ENCODE data around the gene ABCA3. TPM values are rescaled to one million over a fixed set of nuclear protein-coding genes. Genes with fewer than 3 reads are reported as not detected.

The ABCA3 gene
- total and polyA plus RNA-seq, 2 of the 8 experiments (the other 6 are each of a cell fraction or from before 2014, with no cell fraction given) = 5.7 to 7.9 TPM

DNA sequence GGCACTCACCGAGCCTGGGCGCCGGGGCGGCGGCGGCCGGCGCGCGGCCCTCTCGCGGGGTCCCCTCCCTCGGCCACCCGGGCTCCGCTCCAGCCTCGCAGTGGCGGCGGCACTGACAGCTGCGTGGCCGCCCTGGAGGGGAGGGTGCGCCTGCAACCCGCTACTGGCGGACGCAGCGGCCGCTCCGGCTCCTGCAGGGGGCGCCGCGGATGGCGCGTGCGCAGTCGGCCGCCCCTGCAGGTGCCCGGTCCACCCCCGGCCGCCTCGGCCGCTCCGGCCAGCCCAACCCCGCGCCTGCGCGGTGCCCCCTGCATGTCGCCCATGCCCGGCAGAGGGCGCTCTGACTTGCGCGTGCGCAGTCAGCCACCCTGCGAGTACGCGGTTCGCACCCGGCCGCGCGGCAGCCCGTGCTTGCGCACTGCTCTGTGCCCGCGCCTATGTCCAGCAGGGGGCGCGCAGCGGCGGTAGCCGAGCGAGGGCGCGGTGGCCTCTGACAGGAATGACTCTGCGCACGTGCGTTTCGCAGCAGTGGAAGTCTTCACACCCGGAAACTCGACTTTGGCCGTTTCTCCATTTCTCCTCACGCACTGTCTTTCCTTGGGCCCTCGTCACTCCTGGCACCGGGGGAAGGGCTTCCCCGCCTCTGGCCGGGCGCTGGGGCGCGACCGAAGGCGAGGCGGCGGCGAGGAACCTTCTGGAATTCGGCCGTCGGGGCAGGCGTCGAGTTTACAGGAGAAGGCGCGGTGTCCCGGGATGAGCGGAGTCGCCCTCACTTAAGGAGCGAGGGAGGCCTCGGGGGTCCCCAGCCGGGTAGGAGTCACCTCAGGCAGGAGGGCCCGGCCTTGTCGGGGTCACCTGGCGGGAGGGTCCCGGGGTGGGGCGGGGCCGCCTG lies at the start of gene ABCA3 (continued):
- TF ChIP-seq, protein P1, sequence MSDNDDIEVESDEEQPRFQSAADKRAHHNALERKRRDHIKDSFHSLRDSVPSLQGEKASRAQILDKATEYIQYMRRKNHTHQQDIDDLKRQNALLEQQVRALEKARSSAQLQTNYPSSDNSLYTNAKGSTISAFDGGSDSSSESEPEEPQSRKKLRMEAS (IDR thresholded peaks at IDR 0.05) = peak; percentile 100
- TF ChIP-seq CBX5 (IDR thresholded peaks at IDR 0.05; ENCODE audit: low read depth, low read length) (no peak), EP300 (IDR thresholded peaks at IDR 0.05; ENCODE audit: borderline replicate concordance in 1 of 2, low read depth in 2 of 2, low read length in 2 of 2) (peak in 1 of 2 experiments; percentile 41; a peak in 1 of 3 replicates), KDM4A (IDR thresholded peaks at IDR 0.05; ENCODE audit: low read depth, low read length, severe bottlenecking) (peak; percentile 55), POLR2AphosphoS5 (IDR thresholded peaks at IDR 0.05; ENCODE audit: low read depth, low read length) (no peak), GTF2F1 (IDR thresholded peaks at IDR 0.05; ENCODE audit: borderline replicate concordance, low read depth, low read length) (0 out of 2 replicates have a peak, but pooled peaks have one; percentile 14), HDAC2 (IDR thresholded peaks at IDR 0.05; ENCODE audit: borderline replicate concordance in 1 of 2, low read depth in 2 of 2, low read length in 2 of 2) (peak in 1 of 2 experiments; percentile 94; a peak in 2 of 4 replicates), SIX5 (IDR thresholded peaks at IDR 0.05; ENCODE audit: low read depth, low read length) (no peak), BRCA1 (IDR thresholded peaks at IDR 0.05; ENCODE audit: low read depth, low read length) (no peak), SRF (IDR thresholded peaks at IDR 0.05; ENCODE audit: low read depth, low read length) (peak; percentile 27; the same call in 1 of the 2 replicates), TEAD4 (IDR thresholded peaks at IDR 0.05; ENCODE audit: low read depth, low read length) (peak; percentile 79; the same call in 1 of the 2 replicates), JUN (IDR thresholded peaks at IDR 0.05; ENCODE audit: low read depth, low read length) (no peak), ZNF274 (IDR thresholded peaks at IDR 0.05; ENCODE audit: borderline replicate concordance, extremely low read depth, low read length) (no peak), SP1 (IDR thresholded peaks at IDR 0.05; ENCODE audit: low read depth, low read length) (0 out of 2 replicates have a peak, but pooled peaks have one; percentile 10)
- TF ChIP-seq, protein P2, sequence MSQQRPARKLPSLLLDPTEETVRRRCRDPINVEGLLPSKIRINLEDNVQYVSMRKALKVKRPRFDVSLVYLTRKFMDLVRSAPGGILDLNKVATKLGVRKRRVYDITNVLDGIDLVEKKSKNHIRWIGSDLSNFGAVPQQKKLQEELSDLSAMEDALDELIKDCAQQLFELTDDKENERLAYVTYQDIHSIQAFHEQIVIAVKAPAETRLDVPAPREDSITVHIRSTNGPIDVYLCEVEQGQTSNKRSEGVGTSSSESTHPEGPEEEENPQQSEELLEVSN (IDR thresholded peaks at IDR 0.05) = peak; percentile 100
- TF ChIP-seq, protein P3, sequence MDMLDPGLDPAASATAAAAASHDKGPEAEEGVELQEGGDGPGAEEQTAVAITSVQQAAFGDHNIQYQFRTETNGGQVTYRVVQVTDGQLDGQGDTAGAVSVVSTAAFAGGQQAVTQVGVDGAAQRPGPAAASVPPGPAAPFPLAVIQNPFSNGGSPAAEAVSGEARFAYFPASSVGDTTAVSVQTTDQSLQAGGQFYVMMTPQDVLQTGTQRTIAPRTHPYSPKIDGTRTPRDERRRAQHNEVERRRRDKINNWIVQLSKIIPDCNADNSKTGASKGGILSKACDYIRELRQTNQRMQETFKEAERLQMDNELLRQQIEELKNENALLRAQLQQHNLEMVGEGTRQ (IDR thresholded peaks at IDR 0.05; ENCODE audit: low read length) = peak; percentile 48
- TF ChIP-seq, protein P4, sequence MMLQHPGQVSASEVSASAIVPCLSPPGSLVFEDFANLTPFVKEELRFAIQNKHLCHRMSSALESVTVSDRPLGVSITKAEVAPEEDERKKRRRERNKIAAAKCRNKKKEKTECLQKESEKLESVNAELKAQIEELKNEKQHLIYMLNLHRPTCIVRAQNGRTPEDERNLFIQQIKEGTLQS (IDR thresholded peaks at IDR 0.05; ENCODE audit: insufficient read depth, low read depth, low read length) = peak; percentile 92
- TF ChIP-seq, protein P5, sequence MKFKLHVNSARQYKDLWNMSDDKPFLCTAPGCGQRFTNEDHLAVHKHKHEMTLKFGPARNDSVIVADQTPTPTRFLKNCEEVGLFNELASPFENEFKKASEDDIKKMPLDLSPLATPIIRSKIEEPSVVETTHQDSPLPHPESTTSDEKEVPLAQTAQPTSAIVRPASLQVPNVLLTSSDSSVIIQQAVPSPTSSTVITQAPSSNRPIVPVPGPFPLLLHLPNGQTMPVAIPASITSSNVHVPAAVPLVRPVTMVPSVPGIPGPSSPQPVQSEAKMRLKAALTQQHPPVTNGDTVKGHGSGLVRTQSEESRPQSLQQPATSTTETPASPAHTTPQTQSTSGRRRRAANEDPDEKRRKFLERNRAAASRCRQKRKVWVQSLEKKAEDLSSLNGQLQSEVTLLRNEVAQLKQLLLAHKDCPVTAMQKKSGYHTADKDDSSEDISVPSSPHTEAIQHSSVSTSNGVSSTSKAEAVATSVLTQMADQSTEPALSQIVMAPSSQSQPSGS (IDR thresholded peaks at IDR 0.05; ENCODE audit: low read length) = 0 out of 2 replicates have a peak, but pooled peaks have one; percentile 48

All from H1 (cell line).